Keratinocyte (primary cell): ENCODE measurements around the gene TCFL5. TPM values are rescaled to one million over a fixed set of nuclear protein-coding genes. Genes with fewer than 3 reads are reported as not detected.

Source experiments
- DNase-seq: peaks from one replicate; pipeline ENCODE4 v3.0.0-alpha.2; 2011; ENCODE audit warnings: low read depth, missing footprints, low spot score
- FAIRE-seq: peaks from 2 replicates; lab custom pipeline; 2011; peaks lifted over from hg19 to GRCh38; lab: Jason Lieb, UNC
- H2AFZ ChIP-seq: 2 replicates; pipeline ENCODE4 v1.6.0; 2012; ENCODE audit warnings: low read length, control low read depth, inconsistent platforms; ENCODE audit not compliant: control insufficient read depth
- H3K27ac ChIP-seq: 2 replicates; pipeline ENCODE4 v1.5.1; 2011; ENCODE audit warnings: low read length; ENCODE audit not compliant: control insufficient read depth, insufficient read depth
- H3K27me3 ChIP-seq: 3 replicates; pipeline ENCODE4 v1.6.0; 2011; ENCODE audit warnings: low read length; ENCODE audit not compliant: control insufficient read depth, insufficient read depth; ENCODE audit errors: extremely low read depth
- H3K36me3 ChIP-seq, 2 experiments: 2 replicates in 1 of 2; 3 replicates in 1 of 2; pipeline ENCODE4 v1.5.1; 2011; ENCODE audit warnings: low read length in 2 of 2, mild to moderate bottlenecking in 1 of 2; ENCODE audit not compliant: control insufficient read depth in 2 of 2, insufficient read depth in 2 of 2; ENCODE audit errors: extremely low read depth in 1 of 2
- H3K4me1 ChIP-seq: 3 replicates; pipeline ENCODE4 v1.5.1; 2011; ENCODE audit warnings: low read length; ENCODE audit not compliant: control insufficient read depth, insufficient read depth; ENCODE audit errors: extremely low read depth
- H3K4me2 ChIP-seq: 3 replicates; pipeline ENCODE4 v1.6.0; 2011; ENCODE audit warnings: low read depth, low read length; ENCODE audit not compliant: control insufficient read depth, insufficient read depth; ENCODE audit errors: extremely low read depth
- H3K4me3 ChIP-seq, 3 experiments: fragments of 200-600 bp in 1 of 3; sonication (generic) in 1 of 3; 2 replicates in 2 of 3; 3 replicates in 1 of 3; pipeline ENCODE4 v1.5.1; 2011 to 2016; ENCODE audit warnings: low read length in 3 of 3, mild to moderate bottlenecking in 3 of 3, control low read depth in 2 of 3, inconsistent platforms in 1 of 3, low read depth in 1 of 3, mixed read lengths in 1 of 3, mixed run types in 1 of 3, moderate library complexity in 1 of 3; ENCODE audit not compliant: control insufficient read depth in 2 of 3, insufficient read depth in 2 of 3; ENCODE audit errors: extremely low read depth in 1 of 3
- H3K79me2 ChIP-seq: 2 replicates; pipeline ENCODE4 v1.6.0; 2012; ENCODE audit warnings: low read length; ENCODE audit not compliant: control insufficient read depth, insufficient read depth
- H3K9ac ChIP-seq: 3 replicates; pipeline ENCODE4 v1.6.0; 2011; ENCODE audit warnings: low read length; ENCODE audit not compliant: control insufficient read depth, insufficient read depth; ENCODE audit errors: extremely low read depth
- H3K9me1 ChIP-seq: 3 replicates; pipeline ENCODE4 v1.6.0; 2011; ENCODE audit warnings: low read length; ENCODE audit not compliant: control insufficient read depth, insufficient read depth; ENCODE audit errors: extremely low read depth
- H3K9me3 ChIP-seq: 2 replicates; pipeline ENCODE4 v1.5.1; 2012; ENCODE audit warnings: low read depth, low read length; ENCODE audit not compliant: control insufficient read depth
- H4K20me1 ChIP-seq: 3 replicates; pipeline ENCODE4 v1.6.0; 2011; ENCODE audit warnings: low read length; ENCODE audit not compliant: control insufficient read depth, insufficient read depth; ENCODE audit errors: extremely low read depth
- CTCF ChIP-seq, 3 experiments: IDR thresholded peaks in 1 of 3; conservative IDR thresholded peaks in 1 of 3; optimal IDR thresholded peaks in 1 of 3; 2 replicates in 2 of 3; 3 replicates in 1 of 3; pipeline versions ENCODE3 to v1.5.1; 2011; ENCODE audit warnings: low read length in 3 of 3, mild to moderate bottlenecking in 3 of 3, moderate library complexity in 2 of 3, control low read depth in 1 of 3, inconsistent platforms in 1 of 3; ENCODE audit not compliant: insufficient read depth in 2 of 3; ENCODE audit errors: extremely low read depth in 1 of 3
- EZH2 ChIP-seq: IDR thresholded peaks from one replicate; pipeline ENCODE4 v1.6.1; 2012; ENCODE audit warnings: inconsistent platforms, mild to moderate bottlenecking, low read length, moderate library complexity
- dilution Hi-C: fragments of 300-500 bp; cut with MboI; formaldehyde crosslinking; loops from one replicate; pipeline ENCODE4 v1.7.0; 2020; ENCODE audit warnings: low sequenced_read_pairs; ENCODE audit not compliant: extremely low pct_ligation_motif_present
- polyA plus RNA-seq, 5 experiments: library from polyadenylated mRNA; depleted of rRNA in 3 of 5; stranded (reverse) in 3 of 5; stranded (forward) in 1 of 5; unstranded in 1 of 5; fragments of >200 nt; gene quantifications; 1 replicate in 1 of 5; 2 replicates in 3 of 5; 3 replicates in 1 of 5; pipeline versions ENCODE4 v1.2.1 to v1.2.3, GENCODE V29; 2011 to 2012; ENCODE audit warnings: missing spikeins in 2 of 5, low read depth in 1 of 5, low replicate concordance in 1 of 5

TCFL5 gene
- polyA plus RNA-seq, 1 donor (not counting 4 experiments of a cell fraction or from before 2014, with no cell fraction given), result 14.6 TPM

- no peak for FAIRE-seq
- TF ChIP-seq CTCF (optimal IDR thresholded peaks at IDR 0.05 in 1 of 3, IDR thresholded peaks at IDR 0.05 in 1 of 3, conservative IDR thresholded peaks at IDR 0.05 in 1 of 3; ENCODE audit: extremely low read depth in 1 of 3, insufficient read depth in 2 of 3, low read length in 3 of 3) (no peak), EZH2 (no peak)
- H4K20me1 ChIP-seq, result no peaks in the 10 kb centered on the region
Measured at GRCh38 chr20:62841705-62842212, 19.9 kb downstream of the TCFL5 start.

GRCh38 chr20:62840244-62841197, 21.1 kb downstream of the TCFL5 start:
- Histone ChIP-seq H3K27ac (no peak overlapping the region), H3K9me3 (no peaks in the 10 kb centered on the region), H3K4me2 (no peak overlapping the region), H3K4me1 (peaks cover 22% of the 10 kb centered on the region), H3K27me3 (no peaks in the 10 kb centered on the region), H2AFZ (no peak overlapping the region), H3K36me3 (peaks cover 0 to 2% of the 10 kb centered on the region in 2 experiments), H3K9me1 (no peaks in the 10 kb centered on the region), H3K4me3 (no peak overlapping the region), H3K9ac (no peak overlapping the region), H3K79me2 (no peaks in the 10 kb centered on the region), H4K20me1 (no peaks in the 10 kb centered on the region)
- FAIRE-seq (no peak), DNase-seq (no peak)
- dilution Hi-C loops, result no loop called here
- TF ChIP-seq CTCF (optimal IDR thresholded peaks at IDR 0.05 in 1 of 3, IDR thresholded peaks at IDR 0.05 in 1 of 3, conservative IDR thresholded peaks at IDR 0.05 in 1 of 3; ENCODE audit: extremely low read depth in 1 of 3, insufficient read depth in 2 of 3, low read length in 3 of 3) (no peak), EZH2 (no peak)

More at GRCh38 chr20:62841705-62842212, 19.9 kb downstream of the TCFL5 start:
- peaks cover 5 to 6% of the 10 kb centered on the region in 2 experiments for H3K36me3 ChIP-seq
- no peaks in the 10 kb centered on the region for H3K27me3 ChIP-seq
- peaks cover 16% of the 10 kb centered on the region for H3K4me1 ChIP-seq
- no peaks in the 10 kb centered on the region for H3K9me1 ChIP-seq
- no peak for DNase-seq
- H3K9ac ChIP-seq, result no peak overlapping the region
- no peak overlapping the region for H3K27ac ChIP-seq
- H3K4me2 ChIP-seq, result no peak overlapping the region
- no peak overlapping the region for H2AFZ ChIP-seq
- dilution Hi-C loops, result no loop called here
- no peak overlapping the region for H3K4me3 ChIP-seq
- no peaks in the 10 kb centered on the region for H3K79me2 ChIP-seq
- H3K9me3 ChIP-seq, result no peaks in the 10 kb centered on the region
